Neural crest cell (in vitro differentiated cells): ENCODE measurements around the gene MACROH2A2. TPM values are rescaled to one million over a fixed set of nuclear protein-coding genes. Genes with fewer than 3 reads are reported as not detected.

ENCODE experiments used
- DNase-seq: peaks from one replicate; pipeline ENCODE4 v3.0.0; 2021; ENCODE audit warnings: low read depth, mixed read lengths, low spot score
- H3K27ac Mint-ChIP-seq: one replicate; pipeline ENCODE4 v1.8.0; 2021; ENCODE audit warnings: mild to moderate bottlenecking, mixed read lengths; ENCODE audit not compliant: unreplicated experiment
- H3K27me3 Mint-ChIP-seq: 2 replicates; pipeline ENCODE4 v1.8.0; 2021; ENCODE audit warnings: low read depth, mild to moderate bottlenecking, mixed read lengths
- H3K36me3 Mint-ChIP-seq: 2 replicates; pipeline ENCODE4 v1.8.0; 2021; ENCODE audit warnings: low read depth, mild to moderate bottlenecking, mixed read lengths
- H3K4me1 Mint-ChIP-seq: 2 replicates; pipeline ENCODE4 v1.8.0; 2021; ENCODE audit warnings: mixed read lengths
- H3K4me3 Mint-ChIP-seq: one replicate; pipeline ENCODE4 v1.8.0; 2021; ENCODE audit warnings: mild to moderate bottlenecking, mixed read lengths
- H3K9me3 Mint-ChIP-seq: 2 replicates; pipeline ENCODE4 v1.8.0; 2021; ENCODE audit warnings: mixed read lengths
- total RNA-seq: library from RNA; stranded (reverse); gene quantifications from 2 replicates; pipeline ENCODE4 v1.2.1, GENCODE V29; 2021
- TF ChIP-seq, protein P1 (sequence below): fragments of 200-600 bp; sonication (generic); conservative IDR thresholded peaks from 2 replicates; pipeline ENCODE4 v1.5.0; 2021; ENCODE audit warnings: antibody characterized with exemption, mild to moderate bottlenecking

The MACROH2A2 gene
- total RNA-seq, 1 donor from 2014 or later: 149 TPM

DNA sequence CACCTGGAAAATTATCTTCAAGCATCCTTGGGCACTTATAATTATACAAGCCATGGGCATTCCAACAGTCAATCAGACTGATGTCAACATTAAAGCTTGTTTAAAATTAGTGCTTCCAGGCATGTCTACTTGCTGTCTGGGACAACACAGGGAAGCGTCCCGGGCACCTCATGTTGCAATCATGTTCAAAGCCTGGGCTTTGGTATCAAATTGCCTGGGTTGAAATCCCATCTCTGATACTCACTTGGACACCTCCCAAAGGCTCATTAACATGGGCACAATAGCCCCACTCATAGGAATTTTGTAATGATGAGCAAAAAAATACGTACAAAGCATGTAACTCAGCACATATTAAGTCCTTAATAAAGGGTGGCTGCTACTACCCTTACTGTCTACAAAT is 65.5 kb downstream of the MACROH2A2 start:
- TF ChIP-seq, protein P1, sequence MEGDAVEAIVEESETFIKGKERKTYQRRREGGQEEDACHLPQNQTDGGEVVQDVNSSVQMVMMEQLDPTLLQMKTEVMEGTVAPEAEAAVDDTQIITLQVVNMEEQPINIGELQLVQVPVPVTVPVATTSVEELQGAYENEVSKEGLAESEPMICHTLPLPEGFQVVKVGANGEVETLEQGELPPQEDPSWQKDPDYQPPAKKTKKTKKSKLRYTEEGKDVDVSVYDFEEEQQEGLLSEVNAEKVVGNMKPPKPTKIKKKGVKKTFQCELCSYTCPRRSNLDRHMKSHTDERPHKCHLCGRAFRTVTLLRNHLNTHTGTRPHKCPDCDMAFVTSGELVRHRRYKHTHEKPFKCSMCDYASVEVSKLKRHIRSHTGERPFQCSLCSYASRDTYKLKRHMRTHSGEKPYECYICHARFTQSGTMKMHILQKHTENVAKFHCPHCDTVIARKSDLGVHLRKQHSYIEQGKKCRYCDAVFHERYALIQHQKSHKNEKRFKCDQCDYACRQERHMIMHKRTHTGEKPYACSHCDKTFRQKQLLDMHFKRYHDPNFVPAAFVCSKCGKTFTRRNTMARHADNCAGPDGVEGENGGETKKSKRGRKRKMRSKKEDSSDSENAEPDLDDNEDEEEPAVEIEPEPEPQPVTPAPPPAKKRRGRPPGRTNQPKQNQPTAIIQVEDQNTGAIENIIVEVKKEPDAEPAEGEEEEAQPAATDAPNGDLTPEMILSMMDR: no peak
- Mint-ChIP-seq H3K4me3 (no peak overlapping the region), H3K36me3 (peaks cover under 1% of the 10 kb centered on the region), H3K27me3 (no peaks in the 10 kb centered on the region), H3K4me1 (no peaks in the 10 kb centered on the region), H3K9me3 (no peaks in the 10 kb centered on the region), H3K27ac (no peak overlapping the region)
- no peak for DNase-seq

DNA sequence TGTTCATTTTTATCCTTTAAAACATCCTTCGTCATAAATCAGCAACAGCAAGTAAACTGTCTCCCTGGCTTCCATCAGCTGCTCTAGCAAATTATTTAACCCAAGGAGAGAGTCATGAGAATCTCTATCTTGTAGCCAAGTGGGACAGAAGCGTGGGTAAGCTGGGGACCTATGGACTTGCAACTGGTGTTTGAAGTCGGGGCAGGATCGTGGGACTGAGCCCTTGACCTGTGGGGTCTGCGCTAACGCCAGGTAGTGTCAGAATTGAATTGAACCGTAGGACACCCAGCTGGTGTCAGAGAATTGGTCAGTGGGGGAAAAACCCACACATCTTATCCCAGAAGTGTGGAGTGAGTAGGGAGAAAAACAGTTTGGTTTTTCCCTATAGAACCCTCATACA is 66.6 kb downstream of the MACROH2A2 start:
- H3K36me3 Mint-ChIP-seq: no peaks in the 10 kb centered on the region
- H3K27ac Mint-ChIP-seq: no peak overlapping the region
- H3K27me3 Mint-ChIP-seq: no peaks in the 10 kb centered on the region
- no peaks in the 10 kb centered on the region for H3K9me3 Mint-ChIP-seq
- no peak for DNase-seq
- H3K4me1 Mint-ChIP-seq: no peaks in the 10 kb centered on the region
- no peak overlapping the region for H3K4me3 Mint-ChIP-seq
- TF ChIP-seq, protein P1: no peak

- no peak overlapping the region for H3K4me3 Mint-ChIP-seq
Observed at GRCh38 chr10:70119623-70120022, 67.0 kb downstream of the MACROH2A2 start.

DNA sequence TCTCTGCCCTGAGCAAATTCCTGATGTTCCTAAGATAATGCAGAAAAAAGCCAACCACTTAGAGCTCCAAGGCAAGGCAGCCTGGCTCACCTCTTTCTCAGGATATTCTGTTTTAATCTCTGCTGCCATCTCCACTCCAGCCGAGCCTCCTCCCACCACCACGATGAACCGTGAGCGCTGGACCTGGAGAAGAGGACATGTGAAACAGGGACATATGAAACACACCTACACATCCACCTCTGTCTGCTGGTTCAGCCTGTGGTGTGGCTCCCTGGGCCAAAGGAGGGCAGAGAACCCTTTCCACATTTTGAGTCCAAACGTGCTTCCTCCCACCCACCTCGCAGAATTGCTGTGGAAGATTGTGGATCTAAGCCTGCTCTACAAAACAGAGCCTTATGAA is 67.8 kb downstream of the MACROH2A2 start:
- no peaks in the 10 kb centered on the region for H3K36me3 Mint-ChIP-seq
- H3K27me3 Mint-ChIP-seq: no peaks in the 10 kb centered on the region
- peak overlapping the region; percentile 27 for H3K27ac Mint-ChIP-seq
- no peaks in the 10 kb centered on the region for H3K4me1 Mint-ChIP-seq
- no peaks in the 10 kb centered on the region for H3K9me3 Mint-ChIP-seq
- DNase-seq: no peak
- TF ChIP-seq, protein P1: no peak
- no peak overlapping the region for H3K4me3 Mint-ChIP-seq

More at GRCh38 chr10:70119623-70120022, 67.0 kb downstream of the MACROH2A2 start:
- DNase-seq: no peak
- no peak overlapping the region for H3K27ac Mint-ChIP-seq
- TF ChIP-seq, protein P1: no peak
- H3K36me3 Mint-ChIP-seq: no peaks in the 10 kb centered on the region
- H3K9me3 Mint-ChIP-seq: no peaks in the 10 kb centered on the region
- H3K4me1 Mint-ChIP-seq: no peaks in the 10 kb centered on the region
- no peaks in the 10 kb centered on the region for H3K27me3 Mint-ChIP-seq

DNA sequence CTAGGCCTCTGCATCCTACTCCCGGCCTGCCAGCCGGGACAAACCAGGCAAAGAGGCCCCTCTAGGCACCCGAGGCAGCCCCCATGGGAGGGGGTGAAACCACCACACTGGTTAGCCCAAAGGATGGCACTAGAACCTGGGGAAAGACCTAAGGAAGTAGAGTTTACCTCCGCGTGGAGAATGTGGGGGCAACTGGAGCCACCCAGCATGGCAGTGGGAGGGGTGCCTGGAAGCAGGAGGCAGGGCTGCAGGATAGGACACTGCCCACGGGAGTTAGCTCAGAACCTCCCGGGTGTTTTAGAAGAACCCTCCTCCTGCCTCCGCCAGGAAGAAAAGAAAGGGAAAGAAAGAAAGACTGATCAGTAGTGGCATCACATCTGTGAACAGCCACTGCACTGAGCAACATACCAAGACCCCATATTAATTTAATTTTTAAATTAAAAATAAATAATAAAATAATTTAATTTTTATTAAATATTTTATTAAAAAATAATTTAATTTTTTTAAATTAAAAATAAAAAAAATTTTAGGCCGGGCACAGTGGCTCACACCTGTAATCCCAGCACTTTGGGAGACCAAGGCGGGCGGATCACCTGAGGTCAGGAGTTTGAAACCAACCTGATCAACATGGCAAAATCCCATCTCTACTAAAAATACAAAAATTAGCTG is 68.8 kb downstream of the MACROH2A2 start:
- no peaks in the 10 kb centered on the region for H3K4me1 Mint-ChIP-seq
- no peak for DNase-seq
- TF ChIP-seq, protein P1: no peak
- no peaks in the 10 kb centered on the region for H3K27me3 Mint-ChIP-seq
- H3K9me3 Mint-ChIP-seq: no peaks in the 10 kb centered on the region
- H3K4me3 Mint-ChIP-seq: no peak overlapping the region
- no peaks in the 10 kb centered on the region for H3K36me3 Mint-ChIP-seq
- H3K27ac Mint-ChIP-seq: no peak overlapping the region
